ENCODE results near the gene TMEM205. TPM values are rescaled to one million over a fixed set of nuclear protein-coding genes. Genes with fewer than 3 reads are reported as not detected.
A peak's percentile ranks its signal among the peaks of the same experiment; 100 is the strongest.

TMEM205 gene
- 66.1 and 152 TPM in 2 replicates for total RNA-seq (2014; rRNA removed; shearing (Covaris generic))
- 84.6 and 90.1 TPM in 2 replicates for polyA plus RNA-seq (2016; fragmentation: Nextera tagmentation; extraction: Ambion mirVana)

GRCh38 chr19:11346104-11346940 is at the start of gene TMEM205, which contains the start of gene CCDC159:
Gene TMEM205 (minus strand): TSS chr19:11346268. CDS start chr19:11345619, 649 bp downstream.
Gene CCDC159 (plus strand): TSS chr19:11346519. CDS start chr19:11346607, 88 bp downstream.
- Histone ChIP-seq H3K27ac (peak within 1 kb of the TSS; percentile 41), H3K4me1 (ENCODE audit: insufficient read depth) (peaks cover 16% of the 10 kb centered on the region), H3K36me3 (ENCODE audit: low read depth) (no peaks in the 10 kb centered on the region), H4K20me1 (ENCODE audit: insufficient read depth) (no peaks in the 10 kb centered on the region), H3K27me3 (replicated peaks; ENCODE audit: insufficient read depth) (no peaks in the 10 kb centered on the region), H3K4me3 (peak within 1 kb of the TSS; percentile 85), H3K9ac (peak within 1 kb of the TSS; percentile 85), H3K9me2 (ENCODE audit: insufficient read depth) (no peaks in the 10 kb centered on the region), H2AFZ (peak within 1 kb of the TSS; percentile 94), H3K79me2 (ENCODE audit: insufficient read depth) (no peaks in the 10 kb centered on the region), H3K9me3 (ENCODE audit: low read depth) (no peaks in the 10 kb centered on the region), H3K4me2 (ENCODE audit: unreplicated experiment) (peak within 1 kb of the TSS; percentile 85), H3F3A (ENCODE audit: insufficient read depth) (peaks cover 21% of the 10 kb centered on the region)
- no peak for TF ChIP-seq EZH2 (IDR thresholded peaks at IDR 0.05; ENCODE audit: insufficient read depth, poor library complexity, severe bottlenecking)
- no peak for TF ChIP-seq EZH2phosphoT487 (IDR thresholded peaks at IDR 0.05; ENCODE audit: insufficient read depth, low read depth)
- WGBS, 2 experiments (ENCODE audit: low coverage in 1 of 2, low lambda C conversion rate in 2 of 2, missing lambda C conversion rate in 2 of 2) = 0 to 1% methylated on average over 33 to 50 of the region's 50 CpGs
- in situ Hi-C loops (cut with MboI) = no loop called here
- peak; percentile 100 for DNase-seq

GRCh38 chr19:11390933-11391680 is 45.0 kb upstream of the TMEM205 start:
- Histone ChIP-seq H3F3A (ENCODE audit: insufficient read depth) (no peaks in the 10 kb centered on the region), H4K20me1 (ENCODE audit: insufficient read depth) (no peaks in the 10 kb centered on the region), H3K4me3 (no peak overlapping the region), H3K9me3 (ENCODE audit: low read depth) (no peaks in the 10 kb centered on the region), H3K27ac (no peak overlapping the region), H3K9ac (no peak overlapping the region), H3K4me2 (ENCODE audit: unreplicated experiment) (no peak overlapping the region), H3K36me3 (ENCODE audit: low read depth) (no peaks in the 10 kb centered on the region), H3K4me1 (ENCODE audit: insufficient read depth) (no peaks in the 10 kb centered on the region), H3K27me3 (replicated peaks; ENCODE audit: insufficient read depth) (no peaks in the 10 kb centered on the region), H3K9me2 (ENCODE audit: insufficient read depth) (no peaks in the 10 kb centered on the region), H2AFZ (no peak overlapping the region), H3K79me2 (ENCODE audit: insufficient read depth) (no peaks in the 10 kb centered on the region)
- WGBS, 2 experiments (ENCODE audit: low coverage in 1 of 2, low lambda C conversion rate in 2 of 2, missing lambda C conversion rate in 2 of 2) = 50 to 66% methylated on average over 4 of the region's 4 CpGs
- DNase-seq = no peak
- TF ChIP-seq EZH2 (IDR thresholded peaks at IDR 0.05; ENCODE audit: insufficient read depth, poor library complexity, severe bottlenecking) = no peak
- TF ChIP-seq EZH2phosphoT487 (IDR thresholded peaks at IDR 0.05; ENCODE audit: insufficient read depth, low read depth) = no peak
- in situ Hi-C loops (cut with MboI) = no loop called here

GRCh38 chr19:11390359-11390758 is 44.3 kb upstream of the TMEM205 start:
- Histone ChIP-seq H3K27me3 (replicated peaks; ENCODE audit: insufficient read depth) (no peaks in the 10 kb centered on the region), H3K36me3 (ENCODE audit: low read depth) (no peaks in the 10 kb centered on the region), H4K20me1 (ENCODE audit: insufficient read depth) (no peaks in the 10 kb centered on the region), H3K9ac (no peak overlapping the region), H3K9me3 (ENCODE audit: low read depth) (no peaks in the 10 kb centered on the region), H3F3A (ENCODE audit: insufficient read depth) (no peaks in the 10 kb centered on the region), H3K4me1 (ENCODE audit: insufficient read depth) (no peaks in the 10 kb centered on the region), H3K4me3 (no peak overlapping the region), H2AFZ (no peak overlapping the region), H3K9me2 (ENCODE audit: insufficient read depth) (no peaks in the 10 kb centered on the region), H3K4me2 (ENCODE audit: unreplicated experiment) (no peak overlapping the region), H3K27ac (no peak overlapping the region), H3K79me2 (ENCODE audit: insufficient read depth) (no peaks in the 10 kb centered on the region)
- 72% methylated on average over 2 of the region's 2 CpGs for WGBS, 2 experiments (ENCODE audit: low coverage in 1 of 2, low lambda C conversion rate in 2 of 2, missing lambda C conversion rate in 2 of 2)
- no peak for TF ChIP-seq EZH2 (IDR thresholded peaks at IDR 0.05; ENCODE audit: insufficient read depth, poor library complexity, severe bottlenecking)
- TF ChIP-seq EZH2phosphoT487 (IDR thresholded peaks at IDR 0.05; ENCODE audit: insufficient read depth, low read depth) = no peak
- no peak for DNase-seq
- in situ Hi-C loops (cut with MboI) = no loop called here

GRCh38 chr19:11387162-11388034 is 41.3 kb upstream of the TMEM205 start:
- H3F3A ChIP-seq (ENCODE audit: insufficient read depth) = no peaks in the 10 kb centered on the region
- no peak overlapping the region for H3K4me3 ChIP-seq
- H3K4me1 ChIP-seq (ENCODE audit: insufficient read depth) = no peaks in the 10 kb centered on the region
- no peak for TF ChIP-seq EZH2 (IDR thresholded peaks at IDR 0.05; ENCODE audit: insufficient read depth, poor library complexity, severe bottlenecking)
- no peak for TF ChIP-seq EZH2phosphoT487 (IDR thresholded peaks at IDR 0.05; ENCODE audit: insufficient read depth, low read depth)
- in situ Hi-C loops (cut with MboI) = no loop called here
- DNase-seq = no peak
- no peaks in the 10 kb centered on the region for H4K20me1 ChIP-seq (ENCODE audit: insufficient read depth)
- no peaks in the 10 kb centered on the region for H3K9me3 ChIP-seq (ENCODE audit: low read depth)
- WGBS, 2 experiments (ENCODE audit: low coverage in 1 of 2, low lambda C conversion rate in 2 of 2, missing lambda C conversion rate in 2 of 2) = 62 to 65% methylated on average over 19 of the region's 19 CpGs
- no peaks in the 10 kb centered on the region for H3K27me3 ChIP-seq (replicated peaks; ENCODE audit: insufficient read depth)
- H3K9ac ChIP-seq = no peak overlapping the region
- H3K27ac ChIP-seq = no peak overlapping the region
- no peaks in the 10 kb centered on the region for H3K9me2 ChIP-seq (ENCODE audit: insufficient read depth)
- H3K4me2 ChIP-seq (ENCODE audit: unreplicated experiment) = no peak overlapping the region
- no peak overlapping the region for H2AFZ ChIP-seq
- no peaks in the 10 kb centered on the region for H3K79me2 ChIP-seq (ENCODE audit: insufficient read depth)
- H3K36me3 ChIP-seq (ENCODE audit: low read depth) = no peaks in the 10 kb centered on the region
